ENCODE measurements around the gene CSNK1A1. TPM values are rescaled to one million over a fixed set of nuclear protein-coding genes. Genes with fewer than 3 reads are reported as not detected.
A peak's percentile ranks its signal among the peaks of the same experiment; 100 is the strongest.
"Not testable (repeated sequence)": the region's sequence is repeated elsewhere in the genome, so short reads cannot be mapped to it uniquely, and the experiment has no call there.

CSNK1A1 gene
- 180 TPM for total RNA-seq
- long read RNA-seq, full-length matches to known transcripts: 169 of 205 reads
- long read RNA-seq, partial matches to known transcripts: 11 of 205 reads
- long read RNA-seq, other reads (novel, unspliced or antisense): 25 of 205 reads

DNA sequence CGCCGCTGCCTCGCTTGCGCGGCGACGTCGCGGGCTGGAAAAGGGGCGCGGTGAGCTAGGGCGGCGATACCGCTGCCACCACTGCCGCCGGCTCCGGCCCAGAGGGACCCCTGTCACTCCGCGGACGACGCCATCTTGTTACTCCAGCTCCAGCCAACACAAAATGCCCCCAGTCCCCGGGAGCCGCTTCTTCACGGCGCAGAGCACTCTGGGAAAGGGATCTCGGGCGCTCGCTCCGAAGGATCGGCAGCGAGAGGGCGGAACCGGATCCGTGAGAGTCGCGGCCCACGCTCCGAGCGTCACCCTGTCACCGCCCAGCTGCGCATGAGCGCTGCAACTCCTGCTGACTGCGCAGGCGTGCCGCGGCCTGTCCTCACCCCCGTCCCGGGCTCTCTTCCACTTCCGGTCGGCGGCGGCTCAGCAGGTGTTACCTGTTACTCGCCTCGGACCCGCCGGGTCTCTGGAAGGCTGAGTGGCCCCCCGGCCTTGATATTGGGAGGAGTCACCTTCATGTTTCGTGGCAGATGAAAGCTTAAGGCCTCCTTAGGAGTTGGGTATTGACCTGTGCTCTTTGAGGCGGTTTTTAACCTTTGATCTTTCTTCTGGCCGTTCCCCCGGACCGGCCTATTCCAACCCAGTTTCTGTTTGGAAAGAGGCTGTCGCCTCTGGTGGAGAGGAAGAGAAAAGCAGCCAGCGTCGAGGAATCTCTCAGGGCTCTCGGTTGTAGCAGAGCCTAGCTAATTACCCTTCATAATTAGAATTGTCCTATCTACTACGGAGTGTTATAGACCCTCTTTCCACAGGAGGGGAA, at the start of gene CSNK1A1:
TSS of gene CSNK1A1 (minus strand) at position 213 of the 811 bp plus-strand sequence. CDS start 475 bp downstream, outside the sequence.
- Histone ChIP-seq H3K9me3 (replicated peaks) (no peaks in the 10 kb centered on the region), H3K27me3 (ENCODE audit: low read depth) (no peaks in the 10 kb centered on the region), H3K27ac (replicated peaks) (peak within 1 kb of the TSS; percentile 98), H3K4me3 (peak within 1 kb of the TSS; percentile 91), H3K4me1 (peaks cover 58% of the 10 kb centered on the region), H3K36me3 (peaks cover 28% of the 10 kb centered on the region)
- DNase-seq: peak; percentile 99
- TF ChIP-seq, protein P1, sequence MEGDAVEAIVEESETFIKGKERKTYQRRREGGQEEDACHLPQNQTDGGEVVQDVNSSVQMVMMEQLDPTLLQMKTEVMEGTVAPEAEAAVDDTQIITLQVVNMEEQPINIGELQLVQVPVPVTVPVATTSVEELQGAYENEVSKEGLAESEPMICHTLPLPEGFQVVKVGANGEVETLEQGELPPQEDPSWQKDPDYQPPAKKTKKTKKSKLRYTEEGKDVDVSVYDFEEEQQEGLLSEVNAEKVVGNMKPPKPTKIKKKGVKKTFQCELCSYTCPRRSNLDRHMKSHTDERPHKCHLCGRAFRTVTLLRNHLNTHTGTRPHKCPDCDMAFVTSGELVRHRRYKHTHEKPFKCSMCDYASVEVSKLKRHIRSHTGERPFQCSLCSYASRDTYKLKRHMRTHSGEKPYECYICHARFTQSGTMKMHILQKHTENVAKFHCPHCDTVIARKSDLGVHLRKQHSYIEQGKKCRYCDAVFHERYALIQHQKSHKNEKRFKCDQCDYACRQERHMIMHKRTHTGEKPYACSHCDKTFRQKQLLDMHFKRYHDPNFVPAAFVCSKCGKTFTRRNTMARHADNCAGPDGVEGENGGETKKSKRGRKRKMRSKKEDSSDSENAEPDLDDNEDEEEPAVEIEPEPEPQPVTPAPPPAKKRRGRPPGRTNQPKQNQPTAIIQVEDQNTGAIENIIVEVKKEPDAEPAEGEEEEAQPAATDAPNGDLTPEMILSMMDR (IDR thresholded peaks at IDR 0.05; ENCODE audit: borderline replicate concordance): peak; percentile 85
- intact Hi-C loops (cut with micrococcal nuclease): loop anchor here (5.0 kb wide), 1 partner anchor 109 kb away; no protein-coding TSS in a partner anchor

DNA sequence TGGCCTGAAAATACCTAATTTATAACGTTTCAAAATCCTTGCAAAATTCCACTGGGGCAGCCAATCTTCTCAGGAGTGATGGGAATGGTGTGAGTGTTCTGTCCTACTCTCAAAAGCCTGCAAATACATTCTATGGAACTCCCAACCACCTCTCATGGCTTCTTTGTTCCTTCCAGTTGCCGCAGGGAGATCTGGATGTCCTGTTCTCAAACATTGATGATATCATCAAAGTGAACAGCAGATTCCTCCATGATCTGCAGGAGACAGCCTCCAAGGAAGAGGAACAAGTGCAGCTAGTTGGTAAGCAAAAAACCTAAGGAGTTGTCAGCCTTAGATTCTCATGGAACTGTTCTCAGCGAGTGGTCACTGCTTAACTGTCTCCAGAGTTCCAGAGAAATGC, 49.7 kb upstream of the CSNK1A1 start:
- DNase-seq: no peak
- Histone ChIP-seq H3K27ac (replicated peaks) (no peak overlapping the region), H3K9me3 (replicated peaks) (no peaks in the 10 kb centered on the region), H3K27me3 (ENCODE audit: low read depth) (no peaks in the 10 kb centered on the region), H3K4me1 (peaks cover 44% of the 10 kb centered on the region), H3K4me3 (no peak overlapping the region), H3K36me3 (peaks cover 62% of the 10 kb centered on the region)
- TF ChIP-seq, protein P1 (IDR thresholded peaks at IDR 0.05; ENCODE audit: borderline replicate concordance): no peak
- intact Hi-C loops (cut with micrococcal nuclease): no loop called here

DNA sequence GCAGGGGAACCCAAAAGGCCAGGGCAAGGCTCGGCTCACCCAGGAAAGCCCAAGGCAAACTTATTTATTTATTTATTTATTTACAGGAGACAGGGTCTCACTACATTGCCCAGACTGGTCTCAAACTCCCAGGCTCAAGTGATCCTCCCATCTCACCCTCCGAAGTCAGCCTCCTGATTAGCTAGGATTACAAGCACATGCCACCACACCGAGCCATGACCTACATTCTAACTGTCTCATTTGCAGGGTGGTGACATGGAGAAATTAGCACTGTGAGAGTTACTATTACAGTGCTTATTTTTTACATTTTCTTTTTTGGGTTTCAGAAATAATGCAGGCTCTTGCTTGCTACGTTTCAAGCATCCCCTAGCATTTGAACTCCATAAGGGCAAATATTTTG, 48.1 kb upstream of the CSNK1A1 start:
- H3K4me3 ChIP-seq: no peak overlapping the region
- peaks cover 48% of the 10 kb centered on the region for H3K4me1 ChIP-seq
- TF ChIP-seq, protein P1 (IDR thresholded peaks at IDR 0.05; ENCODE audit: borderline replicate concordance): no peak
- H3K27me3 ChIP-seq (ENCODE audit: low read depth): no peaks in the 10 kb centered on the region
- no peaks in the 10 kb centered on the region for H3K9me3 ChIP-seq (replicated peaks)
- H3K36me3 ChIP-seq: peaks cover 55% of the 10 kb centered on the region
- no peak for DNase-seq
- H3K27ac ChIP-seq (replicated peaks): no peak overlapping the region
- intact Hi-C loops (cut with micrococcal nuclease): no loop called here

DNA sequence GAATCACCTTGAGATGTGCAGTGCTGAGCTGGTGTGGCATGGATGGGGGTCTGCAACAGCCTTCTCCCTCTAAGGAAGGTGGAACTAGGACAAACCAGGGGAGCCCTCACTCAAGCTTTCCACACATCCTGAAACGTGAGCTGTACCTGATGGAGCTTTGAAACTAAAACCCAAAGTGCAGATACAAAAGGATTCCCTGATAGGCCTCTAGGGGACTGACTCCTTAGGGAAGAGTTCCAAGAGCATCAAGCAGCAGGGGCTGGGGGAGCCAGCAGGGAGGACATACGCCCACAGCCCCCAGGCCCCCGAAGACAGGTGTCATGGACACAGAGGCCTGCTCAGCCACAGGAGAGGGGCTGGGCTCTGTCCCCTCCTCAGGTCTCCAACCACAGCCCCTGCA, 47.7 kb upstream of the CSNK1A1 start:
- Histone ChIP-seq H3K36me3 (peaks cover 51% of the 10 kb centered on the region), H3K4me1 (peaks cover 53% of the 10 kb centered on the region), H3K4me3 (no peak overlapping the region), H3K27me3 (ENCODE audit: low read depth) (no peaks in the 10 kb centered on the region), H3K27ac (replicated peaks) (no peak overlapping the region), H3K9me3 (replicated peaks) (no peaks in the 10 kb centered on the region)
- no peak for DNase-seq
- intact Hi-C loops (cut with micrococcal nuclease): no loop called here
- TF ChIP-seq, protein P1 (IDR thresholded peaks at IDR 0.05; ENCODE audit: borderline replicate concordance): no peak

DNA sequence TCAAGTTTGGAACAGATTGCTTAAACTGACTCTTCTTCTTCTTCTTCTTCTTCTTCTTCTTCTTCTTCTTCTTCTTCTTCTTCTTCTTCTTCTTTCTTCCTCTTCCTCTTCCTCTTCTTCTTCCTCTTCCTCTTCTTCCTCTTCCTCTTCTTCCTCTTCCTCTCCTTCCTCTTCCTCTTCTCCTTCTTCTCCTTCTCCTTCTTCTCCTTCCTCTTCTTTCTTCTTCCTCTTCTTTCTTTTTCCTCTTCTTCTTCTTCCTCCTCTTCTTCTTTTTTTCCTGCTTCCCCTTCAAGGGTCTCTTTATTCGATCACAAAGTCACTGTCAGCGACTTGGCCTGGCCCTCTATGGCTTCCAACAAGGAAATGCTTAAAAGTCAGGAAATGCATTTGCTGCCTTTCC, 47.0 kb upstream of the CSNK1A1 start:
- H3K27ac ChIP-seq (replicated peaks); H3K9me3 ChIP-seq (replicated peaks); H3K4me3 ChIP-seq; DNase-seq; intact Hi-C loops (cut with micrococcal nuclease); H3K27me3 ChIP-seq (ENCODE audit: low read depth): not testable (repeated sequence)
- Histone ChIP-seq H3K36me3 (peaks cover 46% of the 10 kb centered on the region), H3K4me1 (peaks cover 52% of the 10 kb centered on the region)

DNA sequence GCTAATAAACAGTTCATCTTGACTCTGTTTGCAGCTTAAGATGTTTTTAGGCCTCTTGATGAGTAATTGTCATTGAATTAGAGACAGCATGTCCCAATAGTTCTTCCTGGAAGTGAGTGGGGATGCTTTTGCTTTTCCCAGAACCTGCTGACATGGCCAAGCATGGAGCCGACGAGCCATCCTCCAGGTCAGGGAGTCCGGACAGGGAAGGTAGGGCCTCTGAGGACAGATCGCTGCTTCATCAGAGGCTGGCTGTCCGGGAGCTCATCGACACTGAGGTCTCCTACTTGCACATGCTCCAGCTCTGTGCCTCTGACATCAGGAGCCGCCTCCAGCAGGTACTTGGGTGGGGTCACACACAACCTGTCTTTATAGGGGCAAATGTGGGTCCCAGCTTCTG, 46.4 kb upstream of the CSNK1A1 start:
- peak overlapping the region; percentile 78 for H3K27ac ChIP-seq (replicated peaks)

More for the DNA sequence above, 46.4 kb upstream of the CSNK1A1 start:
- TF ChIP-seq, protein P1 (IDR thresholded peaks at IDR 0.05; ENCODE audit: borderline replicate concordance): no peak
- Histone ChIP-seq H3K4me3 (no peak overlapping the region), H3K27me3 (ENCODE audit: low read depth) (no peaks in the 10 kb centered on the region), H3K36me3 (peaks cover 39% of the 10 kb centered on the region), H3K4me1 (peaks cover 47% of the 10 kb centered on the region), H3K9me3 (replicated peaks) (no peaks in the 10 kb centered on the region)
- no peak for DNase-seq
- intact Hi-C loops (cut with micrococcal nuclease): no loop called here
